ENCODE results near the gene FAM171A2.
A peak's percentile ranks its signal among the peaks of the same experiment; 100 is the strongest.

DNA sequence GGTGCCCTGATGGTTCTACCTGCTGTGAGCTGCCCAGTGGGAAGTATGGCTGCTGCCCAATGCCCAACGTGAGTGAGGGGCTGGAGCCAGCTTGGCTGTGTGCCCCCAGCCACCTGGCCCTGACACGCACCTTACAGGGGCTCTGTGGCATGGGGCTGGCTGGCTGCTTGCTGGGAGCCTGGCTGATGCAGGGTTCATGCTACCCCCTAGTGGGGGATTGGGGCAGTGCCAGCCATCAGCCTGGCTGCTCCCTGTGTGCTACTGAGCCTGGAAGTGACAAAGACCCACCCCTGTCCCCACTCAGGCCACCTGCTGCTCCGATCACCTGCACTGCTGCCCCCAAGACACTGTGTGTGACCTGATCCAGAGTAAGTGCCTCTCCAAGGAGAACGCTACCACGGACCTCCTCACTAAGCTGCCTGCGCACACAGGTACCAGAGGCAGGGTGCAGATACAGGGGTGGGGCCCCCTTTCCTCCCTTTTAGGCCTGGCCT, 12.9 kb downstream of the FAM171A2 start:
- TF ChIP-seq, protein P1, sequence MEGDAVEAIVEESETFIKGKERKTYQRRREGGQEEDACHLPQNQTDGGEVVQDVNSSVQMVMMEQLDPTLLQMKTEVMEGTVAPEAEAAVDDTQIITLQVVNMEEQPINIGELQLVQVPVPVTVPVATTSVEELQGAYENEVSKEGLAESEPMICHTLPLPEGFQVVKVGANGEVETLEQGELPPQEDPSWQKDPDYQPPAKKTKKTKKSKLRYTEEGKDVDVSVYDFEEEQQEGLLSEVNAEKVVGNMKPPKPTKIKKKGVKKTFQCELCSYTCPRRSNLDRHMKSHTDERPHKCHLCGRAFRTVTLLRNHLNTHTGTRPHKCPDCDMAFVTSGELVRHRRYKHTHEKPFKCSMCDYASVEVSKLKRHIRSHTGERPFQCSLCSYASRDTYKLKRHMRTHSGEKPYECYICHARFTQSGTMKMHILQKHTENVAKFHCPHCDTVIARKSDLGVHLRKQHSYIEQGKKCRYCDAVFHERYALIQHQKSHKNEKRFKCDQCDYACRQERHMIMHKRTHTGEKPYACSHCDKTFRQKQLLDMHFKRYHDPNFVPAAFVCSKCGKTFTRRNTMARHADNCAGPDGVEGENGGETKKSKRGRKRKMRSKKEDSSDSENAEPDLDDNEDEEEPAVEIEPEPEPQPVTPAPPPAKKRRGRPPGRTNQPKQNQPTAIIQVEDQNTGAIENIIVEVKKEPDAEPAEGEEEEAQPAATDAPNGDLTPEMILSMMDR (conservative IDR thresholded peaks at IDR 0.05 in 1 of 2, IDR thresholded peaks at IDR 0.05 in 1 of 2; ENCODE audit: low read depth in 1 of 2, low read length in 2 of 2) = peak; percentile 50 to 84
- no peak for TF ChIP-seq EZH2 (IDR thresholded peaks at IDR 0.05; ENCODE audit: low read length, missing control alignments)

Measured in fibroblast of lung (primary cell).